Activated CD4-positive, alpha-beta T cell treated with anti-CD3 and anti-CD28 coated beads for 4 hours (primary cell): Measurements from ENCODE around the gene DAD1.
"Not testable (repeated sequence)": the region's sequence is repeated elsewhere in the genome, so short reads cannot be mapped to it uniquely, and the experiment has no call there.

Experiments used
- DNase-seq, 2 donors: peaks; one replicate each; pipeline ENCODE4 v3.0.0-alpha.2; 2020

Gene DAD1

GRCh38 chr14:22589096-22589839, at the start of gene DAD1:
DAD1 (minus strand) TSS chr14:22589224; CDS start chr14:22589157, 67 bp downstream.
- DNase-seq, result peak; percentile 99 to 100

GRCh38 chr14:22635980-22636379, 47.0 kb upstream of the DAD1 start:
- DNase-seq, result not testable (repeated sequence)

- DNase-seq, result no peak
Observed at GRCh38 chr14:22634233-22634900, 45.3 kb upstream of the DAD1 start.

GRCh38 chr14:22630486-22630885, 41.5 kb upstream of the DAD1 start:
- no peak for DNase-seq

- no peak for DNase-seq
Observed at GRCh38 chr14:22630066-22630465, 41.0 kb upstream of the DAD1 start.

GRCh38 chr14:22629361-22629760, 40.3 kb upstream of the DAD1 start:
- DNase-seq, result no peak

- no peak for DNase-seq
Observed at GRCh38 chr14:22627506-22628263, 38.7 kb upstream of the DAD1 start.

- no peak for DNase-seq
Observed at GRCh38 chr14:22626590-22626989, 37.6 kb upstream of the DAD1 start.

GRCh38 chr14:22623047-22623446, 34.0 kb upstream of the DAD1 start:
- no peak for DNase-seq

GRCh38 chr14:22622255-22622654, 33.2 kb upstream of the DAD1 start:
- DNase-seq, result no peak

GRCh38 chr14:22615765-22616164, 26.7 kb upstream of the DAD1 start:
- DNase-seq, result not testable (repeated sequence)

GRCh38 chr14:22614240-22614799, 25.3 kb upstream of the DAD1 start:
- DNase-seq, result no peak

- DNase-seq, result no peak
Observed at GRCh38 chr14:22613736-22614239, 24.8 kb upstream of the DAD1 start.

- DNase-seq, result no peak
Observed at GRCh38 chr14:22613106-22613695, 24.2 kb upstream of the DAD1 start.

- no peak for DNase-seq
Observed at GRCh38 chr14:22610931-22611330, 21.9 kb upstream of the DAD1 start.

- DNase-seq, result no peak
Observed at GRCh38 chr14:22607291-22607690, 18.3 kb upstream of the DAD1 start.

GRCh38 chr14:22606380-22606779, 17.4 kb upstream of the DAD1 start:
- no peak for DNase-seq

GRCh38 chr14:22602862-22603261, 13.8 kb upstream of the DAD1 start:
- no peak for DNase-seq

- no peak for DNase-seq
Observed at GRCh38 chr14:22601996-22602395, 13.0 kb upstream of the DAD1 start.

- no peak for DNase-seq
Observed at GRCh38 chr14:22601456-22601855, 12.4 kb upstream of the DAD1 start.

GRCh38 chr14:22600027-22600426, 11.0 kb upstream of the DAD1 start:
- DNase-seq, result no peak

- no peak for DNase-seq
Observed at GRCh38 chr14:22599349-22599748, 10.3 kb upstream of the DAD1 start.

- DNase-seq, result peak; percentile 33 to 46
Observed at GRCh38 chr14:22598896-22599244, 9.8 kb upstream of the DAD1 start.
